ENCODE measurements around the gene HOXB5. TPM values are rescaled to one million over a fixed set of nuclear protein-coding genes. Genes with fewer than 3 reads are reported as not detected.

The HOXB5 gene
- total RNA-seq, 4 donors from 2014 or later: 0.15 to 0.55 TPM; not detected in 2

GRCh38 chr17:48592577-48592976 lies 1.0 kb downstream of the HOXB5 start:
- 53 to 54% methylated on average over 14 of the region's 14 CpGs for WGBS, 2 donors
- DNase-seq (ENCODE audit: low spot score in 2 of 2): no peak
- intact Hi-C loops (cut with DNase I; ENCODE audit: low total_unique reads): loop anchor here (5.0 kb wide), 2 partner anchors 100 to 255 kb away; no protein-coding TSS in a partner anchor
- TF ChIP-seq, protein P1, sequence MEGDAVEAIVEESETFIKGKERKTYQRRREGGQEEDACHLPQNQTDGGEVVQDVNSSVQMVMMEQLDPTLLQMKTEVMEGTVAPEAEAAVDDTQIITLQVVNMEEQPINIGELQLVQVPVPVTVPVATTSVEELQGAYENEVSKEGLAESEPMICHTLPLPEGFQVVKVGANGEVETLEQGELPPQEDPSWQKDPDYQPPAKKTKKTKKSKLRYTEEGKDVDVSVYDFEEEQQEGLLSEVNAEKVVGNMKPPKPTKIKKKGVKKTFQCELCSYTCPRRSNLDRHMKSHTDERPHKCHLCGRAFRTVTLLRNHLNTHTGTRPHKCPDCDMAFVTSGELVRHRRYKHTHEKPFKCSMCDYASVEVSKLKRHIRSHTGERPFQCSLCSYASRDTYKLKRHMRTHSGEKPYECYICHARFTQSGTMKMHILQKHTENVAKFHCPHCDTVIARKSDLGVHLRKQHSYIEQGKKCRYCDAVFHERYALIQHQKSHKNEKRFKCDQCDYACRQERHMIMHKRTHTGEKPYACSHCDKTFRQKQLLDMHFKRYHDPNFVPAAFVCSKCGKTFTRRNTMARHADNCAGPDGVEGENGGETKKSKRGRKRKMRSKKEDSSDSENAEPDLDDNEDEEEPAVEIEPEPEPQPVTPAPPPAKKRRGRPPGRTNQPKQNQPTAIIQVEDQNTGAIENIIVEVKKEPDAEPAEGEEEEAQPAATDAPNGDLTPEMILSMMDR (IDR thresholded peaks at IDR 0.05): no peak
- TF ChIP-seq POLR2A (IDR thresholded peaks at IDR 0.05): no peak
- H3K4me3 ChIP-seq (ENCODE audit: low read depth, poor library complexity, severe bottlenecking): no peak overlapping the region

DNA sequence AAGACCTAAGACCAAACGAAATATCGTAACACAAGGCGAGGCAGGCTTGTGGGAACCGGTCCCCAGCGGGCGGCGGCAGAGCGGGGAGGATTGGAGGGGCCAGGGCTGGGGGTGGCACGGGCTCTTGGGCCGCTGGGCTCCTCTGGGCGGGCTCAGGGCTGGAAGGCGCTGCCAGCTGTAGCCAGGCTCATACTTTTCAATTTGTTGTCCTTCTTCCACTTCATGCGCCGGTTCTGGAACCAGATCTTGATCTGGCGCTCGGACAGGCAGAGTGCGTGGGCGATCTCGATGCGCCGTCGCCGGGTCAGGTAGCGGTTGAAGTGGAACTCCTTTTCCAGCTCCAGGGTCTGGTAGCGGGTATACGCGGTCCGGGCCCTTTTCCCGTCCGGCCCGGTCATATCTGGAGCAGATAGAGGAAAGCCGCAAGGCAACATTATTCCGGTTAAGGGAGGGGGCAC lies 1.5 kb downstream of the HOXB5 start:
- TF ChIP-seq POLR2A (IDR thresholded peaks at IDR 0.05): no peak
- TF ChIP-seq, protein P1 (IDR thresholded peaks at IDR 0.05): no peak
- no peak for DNase-seq (ENCODE audit: low spot score in 2 of 2)
- 68 to 76% methylated on average over 33 of the region's 33 CpGs for WGBS, 2 donors
- intact Hi-C loops (cut with DNase I; ENCODE audit: low total_unique reads): loop anchor here (5.0 kb wide), 2 partner anchors 100 to 255 kb away; no protein-coding TSS in a partner anchor
- H3K4me3 ChIP-seq (ENCODE audit: low read depth, poor library complexity, severe bottlenecking): no peak overlapping the region

GRCh38 chr17:48591255-48592056 lies 2.1 kb downstream of the HOXB5 start:
- TF ChIP-seq, protein P1 (IDR thresholded peaks at IDR 0.05): no peak
- TF ChIP-seq POLR2A (IDR thresholded peaks at IDR 0.05): no peak
- WGBS, 2 donors: 91 to 92% methylated on average over 10 of the region's 10 CpGs
- intact Hi-C loops (cut with DNase I; ENCODE audit: low total_unique reads): loop anchor here (5.0 kb wide), 2 partner anchors 99 to 254 kb away; no protein-coding TSS in a partner anchor
- DNase-seq (ENCODE audit: low spot score in 2 of 2): no peak
- no peak overlapping the region for H3K4me3 ChIP-seq (ENCODE audit: low read depth, poor library complexity, severe bottlenecking)

- intact Hi-C loops (cut with DNase I; ENCODE audit: low total_unique reads): loop anchor here (5.0 kb wide), 2 partner anchors 98 to 253 kb away; no protein-coding TSS in a partner anchor
- TF ChIP-seq, protein P1 (IDR thresholded peaks at IDR 0.05): no peak
- TF ChIP-seq POLR2A (IDR thresholded peaks at IDR 0.05): no peak
- DNase-seq (ENCODE audit: low spot score in 2 of 2): no peak
- H3K4me3 ChIP-seq (ENCODE audit: low read depth, poor library complexity, severe bottlenecking): no peak overlapping the region
Measured at GRCh38 chr17:48590607-48591161, 2.9 kb downstream of the HOXB5 start.

GRCh38 chr17:48589831-48590606 lies 3.6 kb downstream of the HOXB5 start, which contains the start of gene HOXB3:
TSS of gene HOXB3 (minus strand) at chr17:48590241. CDS start at chr17:48552474, 37,767 bp downstream.
- TF ChIP-seq, protein P1 (IDR thresholded peaks at IDR 0.05): no peak
- no peak for TF ChIP-seq POLR2A (IDR thresholded peaks at IDR 0.05)
- intact Hi-C loops (cut with DNase I; ENCODE audit: low total_unique reads): loop anchor here (5.0 kb wide), 2 partner anchors 98 to 253 kb away; no protein-coding TSS in a partner anchor
- 85% methylated on average over 23 of the region's 23 CpGs for WGBS, 2 donors
- no peak for DNase-seq (ENCODE audit: low spot score in 2 of 2)
- H3K4me3 ChIP-seq (ENCODE audit: low read depth, poor library complexity, severe bottlenecking): no peak within 1 kb of the TSS
